Osteoblast (primary cell): Measurements from ENCODE around the gene SH3RF3. TPM values are rescaled to one million over a fixed set of nuclear protein-coding genes. Genes with fewer than 3 reads are reported as not detected.

Source experiments
- DNase-seq: peaks from one replicate; pipeline ENCODE4 v3.0.0; 2011; ENCODE audit warnings: low spot score, mixed read lengths; ENCODE audit not compliant: insufficient read length; ENCODE audit errors: missing footprints
- H2AFZ ChIP-seq: 2 replicates; pipeline ENCODE4 v1.6.0; 2011; ENCODE audit warnings: mild to moderate bottlenecking, low read length
- H3K27ac ChIP-seq: 2 replicates; pipeline ENCODE4 v1.5.1; 2011; ENCODE audit warnings: mild to moderate bottlenecking, low read depth, low read length, moderate library complexity
- H3K27me3 ChIP-seq: 2 replicates; pipeline ENCODE4 v1.6.0; 2012; ENCODE audit warnings: mild to moderate bottlenecking, control low read depth, inconsistent platforms, low read length, moderate library complexity; ENCODE audit not compliant: insufficient read depth
- H3K36me3 ChIP-seq: 2 replicates; pipeline ENCODE4 v1.5.1; 2011; ENCODE audit warnings: mild to moderate bottlenecking, low read length, control low read depth, moderate library complexity; ENCODE audit not compliant: insufficient read depth
- H3K4me1 ChIP-seq: 2 replicates; pipeline ENCODE4 v1.5.1; 2011; ENCODE audit warnings: mild to moderate bottlenecking, low read length, control low read depth, moderate library complexity; ENCODE audit not compliant: insufficient read depth
- H3K4me2 ChIP-seq: 2 replicates; pipeline ENCODE4 v1.6.0; 2011; ENCODE audit warnings: mild to moderate bottlenecking, low read length; ENCODE audit not compliant: insufficient read depth
- H3K4me3 ChIP-seq: fragments of 200-600 bp; sonication (generic); 3 replicates; pipeline ENCODE4 v1.5.1; 2012; ENCODE audit warnings: mild to moderate bottlenecking, low read length, inconsistent platforms; ENCODE audit not compliant: insufficient read depth
- H3K79me2 ChIP-seq: 2 replicates; pipeline ENCODE4 v1.6.0; 2012; ENCODE audit warnings: mild to moderate bottlenecking, low read length, control low read depth, inconsistent platforms; ENCODE audit not compliant: insufficient read depth
- H3K9me3 ChIP-seq: 2 replicates; pipeline ENCODE4 v1.5.1; 2011; ENCODE audit warnings: low read depth, low read length, control low read depth
- H4K20me1 ChIP-seq: 2 replicates; pipeline ENCODE4 v1.6.0; 2012; ENCODE audit warnings: mild to moderate bottlenecking, low read length, control low read depth; ENCODE audit not compliant: insufficient read depth
- total RNA-seq: library from RNA; depleted of rRNA; stranded (reverse); fragments of >200 nt; gene quantifications from 2 replicates; pipeline ENCODE4 v1.2.3, GENCODE V29; 2012
- TF ChIP-seq, protein P1 (sequence below): IDR thresholded peaks from 2 replicates; pipeline ENCODE4 v1.5.1; 2011; ENCODE audit warnings: mild to moderate bottlenecking, low read depth, low read length, moderate library complexity; ENCODE audit errors: extremely low read depth

SH3RF3 gene
- total RNA-seq, 1 donor: 14.8 TPM

DNA sequence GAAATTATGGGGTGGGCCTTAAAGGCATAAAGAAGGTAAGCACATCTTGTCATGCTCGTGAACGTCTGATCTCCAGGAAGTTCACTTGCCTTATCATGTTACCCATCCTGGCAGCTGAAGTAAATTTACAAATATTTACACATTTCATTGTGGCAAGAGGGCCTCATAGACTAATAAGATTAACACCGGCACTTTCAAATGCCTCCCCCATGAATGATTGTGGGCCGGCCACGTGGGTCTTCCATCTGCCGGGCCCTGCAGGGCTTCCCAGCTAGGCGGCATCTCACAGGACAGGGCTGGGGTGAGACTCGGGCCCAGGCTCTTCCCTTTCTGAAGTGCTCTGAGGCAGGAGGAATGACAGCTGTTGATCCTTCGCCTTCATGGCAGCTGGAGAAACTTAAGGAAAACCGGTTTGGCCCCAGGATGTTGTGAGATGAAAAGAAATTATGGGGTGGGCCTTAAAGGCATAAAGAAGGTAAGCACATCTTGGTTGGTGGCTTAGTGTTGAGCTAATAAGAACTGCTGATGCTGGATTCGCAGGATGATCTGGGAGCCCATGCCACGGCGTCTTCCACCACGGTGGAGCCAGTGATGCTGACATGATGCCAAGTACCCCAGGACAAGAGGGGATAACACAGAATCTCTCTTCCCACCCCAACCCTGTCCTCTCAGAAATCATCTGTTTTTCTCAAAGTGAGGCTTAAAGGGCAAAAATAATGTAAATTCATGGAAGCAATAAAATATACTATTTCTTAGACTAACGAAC is 308.5 kb downstream of the SH3RF3 start:
- H3K4me2 ChIP-seq: no peak overlapping the region
- H3K27ac ChIP-seq: no peak overlapping the region
- H3K9me3 ChIP-seq: no peaks in the 10 kb centered on the region
- peak; percentile 5 for DNase-seq
- TF ChIP-seq, protein P1, sequence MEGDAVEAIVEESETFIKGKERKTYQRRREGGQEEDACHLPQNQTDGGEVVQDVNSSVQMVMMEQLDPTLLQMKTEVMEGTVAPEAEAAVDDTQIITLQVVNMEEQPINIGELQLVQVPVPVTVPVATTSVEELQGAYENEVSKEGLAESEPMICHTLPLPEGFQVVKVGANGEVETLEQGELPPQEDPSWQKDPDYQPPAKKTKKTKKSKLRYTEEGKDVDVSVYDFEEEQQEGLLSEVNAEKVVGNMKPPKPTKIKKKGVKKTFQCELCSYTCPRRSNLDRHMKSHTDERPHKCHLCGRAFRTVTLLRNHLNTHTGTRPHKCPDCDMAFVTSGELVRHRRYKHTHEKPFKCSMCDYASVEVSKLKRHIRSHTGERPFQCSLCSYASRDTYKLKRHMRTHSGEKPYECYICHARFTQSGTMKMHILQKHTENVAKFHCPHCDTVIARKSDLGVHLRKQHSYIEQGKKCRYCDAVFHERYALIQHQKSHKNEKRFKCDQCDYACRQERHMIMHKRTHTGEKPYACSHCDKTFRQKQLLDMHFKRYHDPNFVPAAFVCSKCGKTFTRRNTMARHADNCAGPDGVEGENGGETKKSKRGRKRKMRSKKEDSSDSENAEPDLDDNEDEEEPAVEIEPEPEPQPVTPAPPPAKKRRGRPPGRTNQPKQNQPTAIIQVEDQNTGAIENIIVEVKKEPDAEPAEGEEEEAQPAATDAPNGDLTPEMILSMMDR: no peak
- peaks cover 24% of the 10 kb centered on the region for H3K4me1 ChIP-seq
- no peak overlapping the region for H2AFZ ChIP-seq
- H3K27me3 ChIP-seq: no peaks in the 10 kb centered on the region
- no peaks in the 10 kb centered on the region for H4K20me1 ChIP-seq
- H3K79me2 ChIP-seq: no peaks in the 10 kb centered on the region
- peaks cover 2% of the 10 kb centered on the region for H3K36me3 ChIP-seq
- H3K4me3 ChIP-seq: no peak overlapping the region

DNA sequence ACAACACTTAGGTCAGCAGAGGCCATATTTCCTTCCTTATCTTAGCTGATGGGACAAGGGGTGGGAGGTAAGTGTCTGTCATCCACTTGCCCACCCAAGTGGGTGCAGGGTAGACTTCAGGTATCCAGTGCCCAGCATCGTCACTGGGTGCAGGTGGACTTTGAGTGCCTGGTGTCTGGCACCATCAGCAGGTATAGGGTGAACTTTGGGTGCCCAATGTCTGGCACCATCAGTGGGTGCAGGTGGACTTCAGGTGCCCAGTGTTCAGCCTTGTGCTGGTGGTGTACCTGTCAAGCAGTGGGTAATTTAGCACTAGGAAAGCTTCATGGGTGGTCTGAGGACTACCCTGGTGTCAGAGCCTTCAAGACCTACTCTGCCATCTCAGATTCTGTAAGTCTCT is 309.1 kb downstream of the SH3RF3 start:
- Histone ChIP-seq H3K36me3 (peaks cover 2% of the 10 kb centered on the region), H3K4me2 (no peak overlapping the region), H3K27ac (no peak overlapping the region), H3K79me2 (no peaks in the 10 kb centered on the region), H3K4me3 (no peak overlapping the region), H2AFZ (no peak overlapping the region), H3K9me3 (peaks cover 6% of the 10 kb centered on the region), H4K20me1 (no peaks in the 10 kb centered on the region), H3K4me1 (peaks cover 24% of the 10 kb centered on the region), H3K27me3 (no peaks in the 10 kb centered on the region)
- peak; percentile 30 for DNase-seq
- TF ChIP-seq, protein P1: no peak

- Histone ChIP-seq H3K27me3 (no peaks in the 10 kb centered on the region), H3K9me3 (peaks cover 8% of the 10 kb centered on the region), H4K20me1 (no peaks in the 10 kb centered on the region), H3K4me2 (peak overlapping the region; percentile 7), H3K27ac (peak overlapping the region; percentile 6), H3K4me1 (peaks cover 24% of the 10 kb centered on the region), H2AFZ (no peak overlapping the region), H3K36me3 (peaks cover 2% of the 10 kb centered on the region), H3K79me2 (no peaks in the 10 kb centered on the region), H3K4me3 (no peak overlapping the region)
- TF ChIP-seq, protein P1: no peak
- DNase-seq: peak; percentile 94
These were observed 309.9 kb downstream of the SH3RF3 start for GRCh38 chr2:109438773-109439389.

GRCh38 chr2:109439390-109439786 is 310.4 kb downstream of the SH3RF3 start:
- Histone ChIP-seq H3K4me2 (no peak overlapping the region), H3K27ac (peak overlapping the region; percentile 6)

More at GRCh38 chr2:109439390-109439786, 310.4 kb downstream of the SH3RF3 start:
- H3K4me1 ChIP-seq: peaks cover 24% of the 10 kb centered on the region
- H3K9me3 ChIP-seq: peaks cover 10% of the 10 kb centered on the region
- H4K20me1 ChIP-seq: no peaks in the 10 kb centered on the region
- no peak overlapping the region for H3K4me3 ChIP-seq
- no peak for DNase-seq
- H3K27me3 ChIP-seq: no peaks in the 10 kb centered on the region
- TF ChIP-seq, protein P1: no peak
- H3K36me3 ChIP-seq: peaks cover 6% of the 10 kb centered on the region
- no peak overlapping the region for H2AFZ ChIP-seq
- H3K79me2 ChIP-seq: no peaks in the 10 kb centered on the region
